Measurements from ENCODE around the gene CCL27.

GRCh38 chr9:34709196-34709978, 46.9 kb upstream of the CCL27 start:
- no peak for TF ChIP-seq POLR2A (IDR thresholded peaks at IDR 0.05; ENCODE audit: low read length)
- TF ChIP-seq GATA1 (IDR thresholded peaks at IDR 0.05; ENCODE audit: low read depth, low read length): no peak
